Peyer's patch (tissue), 4 donors: ENCODE results near the gene PTPRC. TPM values are rescaled to one million over a fixed set of nuclear protein-coding genes. Genes with fewer than 3 reads are reported as not detected.

Experiments used
- DNase-seq, 3 donors: peaks; one replicate each; pipeline ENCODE4 v3.0.0-alpha.2; 2017 to 2019
- H3K27ac ChIP-seq, 4 donors: fragments of 200-600 bp; sonication (generic); one replicate each; pipeline ENCODE4 v1.5.1; 2016 to 2019
- H3K27me3 ChIP-seq, 2 donors: fragments of 200-600 bp; sonication (generic); one replicate each; pipeline ENCODE4 v1.5.1; 2019
- H3K36me3 ChIP-seq, 3 donors: fragments of 200-600 bp; sonication (generic); one replicate each; pipeline ENCODE4 v1.5.1; 2016 to 2019
- H3K4me1 ChIP-seq, 4 donors: fragments of 200-600 bp; sonication (generic); one replicate each; pipeline ENCODE4 v1.5.1; 2016 to 2019
- H3K4me3 ChIP-seq, 4 donors: fragments of 200-600 bp; sonication (generic); 1 replicate in 3 of 4; 2 replicates in 1 of 4; pipeline ENCODE4 v1.5.1; 2016 to 2019; ENCODE audit warnings: mild to moderate bottlenecking in 1 of 4
- H3K9me3 ChIP-seq, 4 donors: fragments of 200-600 bp; sonication (generic); one replicate each; pipeline ENCODE4 v1.5.1; 2016 to 2019; ENCODE audit warnings: mild to moderate bottlenecking in 1 of 4
- CTCF ChIP-seq, 6 experiments: fragments of 450-650 bp in 4 of 6; fragments of 200-600 bp in 2 of 6; sonication (generic) in 1 of 6; IDR thresholded peaks; one replicate each; pipeline ENCODE4 v1.5.1; 2017 to 2019; ENCODE audit warnings: antibody characterized with exemption in 6 of 6, mild to moderate bottlenecking in 3 of 6, moderate library complexity in 1 of 6
- POLR2A ChIP-seq, 2 donors: fragments of 450-650 bp; IDR thresholded peaks; one replicate each; pipeline ENCODE4 v1.5.1; 2017; ENCODE audit warnings: antibody characterized with exemption in 2 of 2, mild to moderate bottlenecking in 2 of 2, moderate library complexity in 2 of 2
- total RNA-seq, 4 donors: library from RNA; depleted of rRNA; stranded (reverse); fragments of >200 nt; gene quantifications; one replicate each; pipeline ENCODE4 v1.1.0, GENCODE V29; 2016

Gene PTPRC
- total RNA-seq, 4 donors from 2014 or later: 13.3 to 127 (median 22.1) TPM

DNA sequence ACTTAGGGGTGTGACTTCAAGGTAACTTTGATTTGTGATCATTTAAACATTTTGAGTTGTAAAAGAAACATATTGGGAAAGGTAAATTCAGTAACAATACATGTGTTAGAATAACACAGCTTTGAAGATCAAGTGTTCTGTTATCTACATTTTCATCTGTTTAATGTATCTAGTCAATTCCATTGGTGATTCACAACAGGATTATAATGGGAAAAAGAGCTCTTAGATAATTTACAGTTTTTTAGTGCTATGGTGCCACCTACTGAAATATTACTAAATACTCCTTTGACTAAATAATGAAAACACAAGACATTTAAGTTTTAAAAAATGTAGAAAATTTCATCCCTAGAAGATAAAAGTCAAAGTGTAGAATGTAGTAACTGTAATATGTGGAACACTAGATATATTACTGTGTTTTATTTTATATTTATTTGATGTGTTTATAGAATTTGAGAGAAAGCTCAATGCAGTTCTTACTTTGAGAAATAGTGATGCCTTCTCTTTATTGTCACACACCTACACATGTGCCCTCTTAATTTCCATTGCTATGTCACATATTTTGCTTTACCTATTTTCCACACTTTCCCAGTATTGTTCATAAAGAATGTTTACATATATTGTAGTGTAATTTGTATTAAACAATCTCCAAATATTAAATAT is 47.4 kb downstream of the PTPRC start:
- no peaks in the 10 kb centered on the region for H3K27me3 ChIP-seq
- DNase-seq: no peak
- TF ChIP-seq CTCF (IDR thresholded peaks at IDR 0.05): peak in 5 of 6 experiments; percentile 17 to 26 (median 25)
- no peak for TF ChIP-seq POLR2A (IDR thresholded peaks at IDR 0.05)
- peak overlapping the region in 2 of 4 donors; percentile 26 to 35 for H3K27ac ChIP-seq
- H3K4me3 ChIP-seq: no peak overlapping the region
- H3K9me3 ChIP-seq: no peaks in the 10 kb centered on the region
- no peaks in the 10 kb centered on the region for H3K36me3 ChIP-seq
- peaks cover 0 to 19% (median 0%) of the 10 kb centered on the region in 4 donors for H3K4me1 ChIP-seq

DNA sequence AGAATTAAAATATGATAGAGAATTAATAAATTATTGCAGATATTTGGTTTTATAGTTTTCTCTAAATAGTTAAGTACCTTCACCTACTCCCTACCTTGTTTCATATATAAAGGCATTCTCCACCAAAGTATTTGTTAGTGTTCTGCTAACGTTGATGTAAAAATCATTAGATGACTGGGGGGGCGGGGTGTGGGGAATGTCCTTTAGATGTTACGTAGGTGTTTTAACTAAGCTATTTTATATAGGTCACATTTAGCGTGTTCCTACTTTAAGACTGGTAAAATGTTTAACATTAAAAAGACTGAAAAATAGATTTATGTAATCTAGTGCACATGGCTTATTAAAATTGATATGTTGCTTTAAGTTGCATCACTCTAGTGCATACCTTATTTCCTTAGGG is 48.6 kb downstream of the PTPRC start:
- Histone ChIP-seq H3K9me3 (no peaks in the 10 kb centered on the region), H3K4me3 (no peak overlapping the region), H3K4me1 (peaks cover 0 to 16% (median 0%) of the 10 kb centered on the region in 4 donors), H3K27me3 (no peaks in the 10 kb centered on the region), H3K27ac (no peak overlapping the region), H3K36me3 (no peaks in the 10 kb centered on the region)
- TF ChIP-seq CTCF (IDR thresholded peaks at IDR 0.05) (no peak), POLR2A (IDR thresholded peaks at IDR 0.05) (no peak)
- no peak for DNase-seq

- Histone ChIP-seq H3K27ac (no peak overlapping the region), H3K27me3 (no peaks in the 10 kb centered on the region), H3K4me3 (no peak overlapping the region), H3K9me3 (no peaks in the 10 kb centered on the region), H3K36me3 (no peaks in the 10 kb centered on the region), H3K4me1 (peaks cover 0 to 8% (median 0%) of the 10 kb centered on the region in 4 donors)
- DNase-seq: no peak
- TF ChIP-seq CTCF (IDR thresholded peaks at IDR 0.05) (no peak), POLR2A (IDR thresholded peaks at IDR 0.05) (no peak)
Observed at GRCh38 chr1:198691063-198691462, 52.2 kb downstream of the PTPRC start.

DNA sequence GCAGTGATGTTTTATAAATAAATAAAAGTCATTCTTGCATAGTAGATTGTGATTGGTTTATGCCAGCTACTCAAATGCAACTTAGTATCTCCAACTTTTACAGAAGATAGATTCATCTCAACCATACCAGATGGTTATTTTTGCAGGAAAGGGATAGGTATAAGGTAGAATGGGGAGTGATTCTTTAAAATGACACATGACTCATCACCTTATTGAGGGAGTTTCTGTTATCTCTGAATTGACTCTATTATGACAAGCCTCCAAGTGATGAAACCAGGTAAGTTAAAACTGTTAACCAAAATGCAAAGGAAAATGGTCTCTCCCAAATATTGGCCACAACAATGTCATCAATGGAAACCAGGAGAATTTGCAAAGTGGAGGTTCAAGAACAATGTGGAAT is 54.5 kb downstream of the PTPRC start:
- TF ChIP-seq CTCF (IDR thresholded peaks at IDR 0.05) (no peak), POLR2A (IDR thresholded peaks at IDR 0.05) (no peak)
- Histone ChIP-seq H3K36me3 (no peaks in the 10 kb centered on the region), H3K4me1 (peaks cover 0 to 8% (median 0%) of the 10 kb centered on the region in 4 donors), H3K9me3 (no peaks in the 10 kb centered on the region), H3K27me3 (no peaks in the 10 kb centered on the region), H3K27ac (no peak overlapping the region), H3K4me3 (no peak overlapping the region)
- no peak for DNase-seq

GRCh38 chr1:198694542-198694941 is 55.7 kb downstream of the PTPRC start:
- TF ChIP-seq CTCF (IDR thresholded peaks at IDR 0.05): no peak
- no peaks in the 10 kb centered on the region for H3K27me3 ChIP-seq
- peaks cover 0 to 7% (median 0%) of the 10 kb centered on the region in 4 donors for H3K4me1 ChIP-seq
- DNase-seq: no peak
- H3K4me3 ChIP-seq: no peak overlapping the region
- no peaks in the 10 kb centered on the region for H3K36me3 ChIP-seq
- peak overlapping the region in 1 of 4 donors; percentile 8 for H3K27ac ChIP-seq
- H3K9me3 ChIP-seq: no peaks in the 10 kb centered on the region
